Measurements from ENCODE around the gene IL3.

The IL3 gene

DNA sequence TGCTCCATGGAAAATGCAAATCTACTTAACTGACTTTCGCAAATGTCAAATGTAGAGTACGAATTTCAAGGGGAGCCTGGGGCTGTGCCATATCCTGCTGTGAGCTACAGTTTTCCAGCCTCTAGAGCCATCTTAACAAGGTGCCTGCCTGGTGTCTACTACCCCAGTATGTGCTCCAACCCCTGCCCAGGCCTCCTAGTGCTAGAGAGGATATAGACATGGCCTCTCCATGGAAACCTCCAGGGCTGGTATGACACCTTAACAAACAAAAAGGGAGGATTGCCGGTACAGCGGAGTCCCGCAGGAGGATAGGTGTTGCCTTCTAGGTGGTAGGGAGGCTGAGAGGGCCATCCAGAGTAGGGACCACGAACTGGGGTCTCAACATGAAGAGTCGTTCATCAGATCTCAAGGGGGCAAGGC lies 13.6 kb upstream of the IL3 start:
- no peak overlapping the region for H3K4me3 Mint-ChIP-seq
- H3K27me3 Mint-ChIP-seq, result peaks cover 9% of the 10 kb centered on the region
- H3K9me3 Mint-ChIP-seq, result peaks cover 10% of the 10 kb centered on the region
- peak; percentile 54 for ATAC-seq
- H3K27ac Mint-ChIP-seq, result peak overlapping the region; percentile 22
- peaks cover 2% of the 10 kb centered on the region for H3K36me3 Mint-ChIP-seq (ENCODE audit: low read depth)
- peaks cover 13% of the 10 kb centered on the region for H3K4me1 Mint-ChIP-seq
- peak; percentile 3 for DNase-seq

DNA sequence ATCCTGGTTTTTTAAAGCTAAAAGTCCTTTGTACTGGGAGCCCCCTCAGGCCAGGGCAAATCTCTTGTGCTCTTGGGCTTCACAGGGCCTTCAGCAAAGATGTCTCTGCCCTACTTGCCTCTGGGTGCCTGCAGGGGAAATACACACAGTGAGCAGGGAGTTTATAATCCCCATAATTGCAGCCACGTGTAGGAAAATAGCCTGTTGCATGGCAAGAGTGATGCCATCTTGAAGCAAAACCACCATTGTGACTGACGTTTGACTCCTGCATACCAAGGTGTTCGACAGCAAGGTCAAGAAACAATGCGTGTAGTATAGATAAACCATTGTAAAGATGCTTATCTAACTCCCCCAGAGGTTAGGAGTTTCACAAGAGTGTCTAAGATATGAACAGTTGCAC lies 11.4 kb upstream of the IL3 start:
- ATAC-seq (no peak), DNase-seq (no peak)
- Mint-ChIP-seq H3K27me3 (peaks cover 2% of the 10 kb centered on the region), H3K4me3 (no peak overlapping the region), H3K4me1 (peaks cover 12% of the 10 kb centered on the region), H3K36me3 (ENCODE audit: low read depth) (peaks cover 2% of the 10 kb centered on the region), H3K27ac (no peak overlapping the region), H3K9me3 (peaks cover 3% of the 10 kb centered on the region)

DNA sequence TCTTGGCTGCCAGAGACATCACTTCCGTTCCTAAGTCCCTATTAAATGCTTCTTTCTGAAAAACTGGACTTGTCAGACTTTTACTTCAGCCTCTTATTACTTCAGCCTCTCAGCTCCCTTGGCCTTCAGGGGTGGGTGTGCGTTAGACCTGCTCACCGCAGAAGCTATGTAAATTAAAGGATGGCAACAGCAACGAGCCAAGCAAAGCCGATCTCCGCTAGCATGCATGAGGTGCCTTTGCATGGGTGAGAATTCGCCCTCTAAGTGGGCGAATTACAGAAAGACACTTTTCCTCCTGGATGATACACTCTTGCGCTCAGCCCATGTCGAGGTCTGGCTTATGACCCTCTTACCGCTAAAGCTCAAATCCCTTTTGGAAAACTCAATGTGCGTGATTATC lies 10.9 kb upstream of the IL3 start:
- peaks cover under 1% of the 10 kb centered on the region for H3K9me3 Mint-ChIP-seq
- no peaks in the 10 kb centered on the region for H3K36me3 Mint-ChIP-seq (ENCODE audit: low read depth)
- DNase-seq (no peak), ATAC-seq (no peak)
- H3K27ac Mint-ChIP-seq, result no peak overlapping the region
- peaks cover 15% of the 10 kb centered on the region for H3K4me1 Mint-ChIP-seq
- H3K4me3 Mint-ChIP-seq, result no peak overlapping the region
- H3K27me3 Mint-ChIP-seq, result no peaks in the 10 kb centered on the region

- H3K27me3 Mint-ChIP-seq, result no peaks in the 10 kb centered on the region
- H3K27ac Mint-ChIP-seq, result no peak overlapping the region
- ATAC-seq (no peak), DNase-seq (no peak)
- no peaks in the 10 kb centered on the region for H3K36me3 Mint-ChIP-seq (ENCODE audit: low read depth)
- no peaks in the 10 kb centered on the region for H3K9me3 Mint-ChIP-seq
- H3K4me3 Mint-ChIP-seq, result no peak overlapping the region
- peaks cover 21% of the 10 kb centered on the region for H3K4me1 Mint-ChIP-seq
Measured at GRCh38 chr5:132050136-132050535, 10.3 kb upstream of the IL3 start.

DNA sequence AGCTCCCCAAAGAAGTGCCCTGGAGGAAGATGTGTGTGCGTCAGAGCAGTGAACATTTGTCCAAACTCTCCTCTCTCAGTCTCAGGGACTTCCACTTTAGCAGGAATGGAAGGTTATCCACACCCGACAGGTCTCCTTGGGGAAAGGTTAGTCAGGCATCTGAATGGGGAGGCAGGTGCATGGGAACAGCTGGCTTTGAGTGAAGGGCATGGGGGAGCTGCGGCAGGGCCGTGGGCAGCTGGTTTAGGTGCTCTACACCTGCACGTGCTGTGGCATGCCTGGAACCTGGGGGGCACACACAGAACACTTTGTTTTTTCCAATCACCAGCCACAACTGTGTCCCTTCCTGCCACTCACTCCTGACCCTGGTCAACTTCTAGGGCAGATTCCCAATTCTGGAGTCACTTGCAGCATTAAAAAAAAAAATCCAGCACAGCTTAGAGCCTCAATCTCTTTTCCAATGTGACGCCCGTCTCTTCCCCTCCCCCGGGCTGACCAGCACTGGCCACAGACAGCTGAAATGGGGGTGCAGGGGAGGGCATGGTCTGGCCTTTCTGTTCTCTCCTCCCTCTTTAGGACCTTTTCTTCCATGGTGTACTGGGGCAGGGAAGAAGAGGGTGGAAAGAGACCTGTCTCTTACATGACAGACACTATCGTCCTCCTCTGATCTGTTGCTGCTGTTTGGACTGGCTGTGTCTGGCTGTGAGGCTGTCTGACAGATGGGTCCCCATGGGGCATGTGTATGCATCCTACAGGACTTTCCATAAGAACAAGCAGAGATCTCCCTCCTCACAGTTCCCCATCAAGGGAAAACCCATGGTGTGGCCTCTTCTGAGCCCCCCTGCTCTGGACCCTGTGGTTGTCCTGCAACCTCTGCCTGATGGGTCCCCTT lies 9.5 kb upstream of the IL3 start:
- ATAC-seq, result no peak
- H3K27ac Mint-ChIP-seq, result no peak overlapping the region
- H3K4me3 Mint-ChIP-seq, result no peak overlapping the region
- H3K27me3 Mint-ChIP-seq, result no peaks in the 10 kb centered on the region
- DNase-seq, result no peak
- peaks cover 27% of the 10 kb centered on the region for H3K4me1 Mint-ChIP-seq
- H3K9me3 Mint-ChIP-seq, result no peaks in the 10 kb centered on the region
- H3K36me3 Mint-ChIP-seq (ENCODE audit: low read depth), result no peaks in the 10 kb centered on the region

DNA sequence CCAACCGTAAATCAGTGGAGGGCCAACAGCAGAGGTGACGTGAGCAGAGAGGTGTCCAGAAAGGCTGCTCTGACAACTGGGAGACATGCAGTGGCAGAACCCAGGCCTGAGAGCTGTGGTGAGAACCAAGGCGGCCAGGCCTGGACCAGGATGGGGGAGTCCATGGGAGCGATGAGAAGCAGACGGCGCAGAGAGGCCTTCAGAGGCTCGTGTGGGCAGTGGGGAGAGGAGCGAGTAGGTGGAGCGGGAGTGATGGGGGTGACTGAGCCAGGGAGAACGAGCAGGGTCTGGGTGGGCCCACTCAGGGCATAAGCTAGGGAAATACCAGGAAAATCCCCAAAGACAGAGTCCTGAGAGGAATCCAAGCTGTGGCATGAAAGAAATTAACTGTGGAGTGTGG lies 7.9 kb upstream of the IL3 start:
- Mint-ChIP-seq H3K4me3 (no peak overlapping the region), H3K36me3 (ENCODE audit: low read depth) (no peaks in the 10 kb centered on the region), H3K9me3 (no peaks in the 10 kb centered on the region), H3K27me3 (no peaks in the 10 kb centered on the region), H3K27ac (no peak overlapping the region), H3K4me1 (peaks cover 35% of the 10 kb centered on the region)
- ATAC-seq (no peak), DNase-seq (no peak)

- no peak for ATAC-seq
- no peaks in the 10 kb centered on the region for H3K27me3 Mint-ChIP-seq
- H3K4me3 Mint-ChIP-seq, result no peak overlapping the region
- H3K4me1 Mint-ChIP-seq, result peaks cover 43% of the 10 kb centered on the region
- DNase-seq, result peak; percentile 1
- no peaks in the 10 kb centered on the region for H3K36me3 Mint-ChIP-seq (ENCODE audit: low read depth)
- H3K27ac Mint-ChIP-seq, result no peak overlapping the region
- H3K9me3 Mint-ChIP-seq, result no peaks in the 10 kb centered on the region
Measured at GRCh38 chr5:132053483-132053882, 7.0 kb upstream of the IL3 start.

GRCh38 chr5:132054031-132054696 lies 6.3 kb upstream of the IL3 start:
- Mint-ChIP-seq H3K36me3 (ENCODE audit: low read depth) (no peaks in the 10 kb centered on the region), H3K27ac (peak overlapping the region; percentile 59), H3K27me3 (no peaks in the 10 kb centered on the region), H3K4me1 (peaks cover 48% of the 10 kb centered on the region), H3K9me3 (no peaks in the 10 kb centered on the region), H3K4me3 (no peak overlapping the region)
- ATAC-seq (no peak), DNase-seq (peak; percentile 2)

GRCh38 chr5:132054697-132055440 lies 5.6 kb upstream of the IL3 start:
- ATAC-seq (no peak), DNase-seq (peak; percentile 2)
- peaks cover 55% of the 10 kb centered on the region for H3K4me1 Mint-ChIP-seq
- H3K9me3 Mint-ChIP-seq, result no peaks in the 10 kb centered on the region
- peak overlapping the region; percentile 59 for H3K27ac Mint-ChIP-seq
- H3K36me3 Mint-ChIP-seq (ENCODE audit: low read depth), result no peaks in the 10 kb centered on the region
- no peak overlapping the region for H3K4me3 Mint-ChIP-seq
- no peaks in the 10 kb centered on the region for H3K27me3 Mint-ChIP-seq

GRCh38 chr5:132055441-132055807 lies 5.0 kb upstream of the IL3 start:
- peaks cover 59% of the 10 kb centered on the region for H3K4me1 Mint-ChIP-seq
- no peaks in the 10 kb centered on the region for H3K36me3 Mint-ChIP-seq (ENCODE audit: low read depth)
- no peaks in the 10 kb centered on the region for H3K9me3 Mint-ChIP-seq

DNA sequence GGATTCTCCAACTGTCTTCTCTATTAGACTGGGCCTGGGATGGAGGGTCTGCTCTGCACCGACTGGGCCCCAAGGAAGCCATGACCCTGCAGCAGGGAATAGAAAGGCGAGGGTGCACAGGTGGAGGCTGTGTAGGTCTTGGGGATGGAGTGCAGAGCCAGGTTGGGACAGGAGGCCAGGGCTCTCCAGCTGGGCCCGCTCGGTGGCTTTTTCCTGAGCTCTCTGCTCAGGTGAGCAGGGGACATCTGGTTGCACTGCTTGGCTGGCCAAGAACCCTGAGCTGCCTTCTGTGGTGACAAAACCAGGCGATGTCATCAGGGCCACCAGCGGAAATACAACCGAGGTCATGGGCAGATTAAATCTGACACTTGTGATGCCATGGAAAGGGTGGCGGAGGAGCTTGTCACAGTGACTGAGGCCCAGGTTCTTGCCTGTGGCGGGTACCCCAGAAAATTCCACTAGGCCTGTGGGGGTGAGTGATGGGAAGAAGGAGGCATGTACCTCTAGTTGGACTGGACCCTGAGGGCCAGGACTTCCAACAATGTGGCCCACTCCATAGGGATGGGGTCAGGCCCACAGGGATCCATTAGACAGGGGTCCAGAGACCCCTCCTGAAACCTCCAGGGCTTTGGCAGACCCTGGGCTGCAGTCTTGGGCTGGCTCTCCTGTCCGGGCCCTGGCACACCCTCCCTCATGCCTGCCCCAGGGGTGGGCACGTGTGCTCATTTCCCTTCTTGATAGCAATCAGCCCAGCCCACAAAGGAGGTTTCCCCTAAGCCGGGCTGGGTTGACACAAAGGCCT lies 4.4 kb upstream of the IL3 start:
- ATAC-seq, result peak; percentile 50
- Mint-ChIP-seq H3K36me3 (ENCODE audit: low read depth) (no peaks in the 10 kb centered on the region), H3K27me3 (no peaks in the 10 kb centered on the region), H3K4me1 (peaks cover 65% of the 10 kb centered on the region), H3K4me3 (peak overlapping the region; percentile 16), H3K9me3 (no peaks in the 10 kb centered on the region), H3K27ac (peak overlapping the region; percentile 87)
- peak; percentile 54 for DNase-seq

More at GRCh38 chr5:132055441-132055807, 5.0 kb upstream of the IL3 start:
- Mint-ChIP-seq H3K27ac (peak overlapping the region; percentile 87), H3K27me3 (no peaks in the 10 kb centered on the region), H3K4me3 (no peak overlapping the region)
- ATAC-seq (no peak), DNase-seq (peak; percentile 0)

- no peaks in the 10 kb centered on the region for H3K27me3 Mint-ChIP-seq
- DNase-seq (no peak), ATAC-seq (no peak)
- peaks cover 2% of the 10 kb centered on the region for H3K36me3 Mint-ChIP-seq (ENCODE audit: low read depth)
- peak overlapping the region; percentile 47 for H3K4me3 Mint-ChIP-seq
- no peaks in the 10 kb centered on the region for H3K9me3 Mint-ChIP-seq
- peak overlapping the region; percentile 87 for H3K27ac Mint-ChIP-seq
- H3K4me1 Mint-ChIP-seq, result peaks cover 72% of the 10 kb centered on the region
Measured at GRCh38 chr5:132056610-132057497, 3.6 kb upstream of the IL3 start.

DNA sequence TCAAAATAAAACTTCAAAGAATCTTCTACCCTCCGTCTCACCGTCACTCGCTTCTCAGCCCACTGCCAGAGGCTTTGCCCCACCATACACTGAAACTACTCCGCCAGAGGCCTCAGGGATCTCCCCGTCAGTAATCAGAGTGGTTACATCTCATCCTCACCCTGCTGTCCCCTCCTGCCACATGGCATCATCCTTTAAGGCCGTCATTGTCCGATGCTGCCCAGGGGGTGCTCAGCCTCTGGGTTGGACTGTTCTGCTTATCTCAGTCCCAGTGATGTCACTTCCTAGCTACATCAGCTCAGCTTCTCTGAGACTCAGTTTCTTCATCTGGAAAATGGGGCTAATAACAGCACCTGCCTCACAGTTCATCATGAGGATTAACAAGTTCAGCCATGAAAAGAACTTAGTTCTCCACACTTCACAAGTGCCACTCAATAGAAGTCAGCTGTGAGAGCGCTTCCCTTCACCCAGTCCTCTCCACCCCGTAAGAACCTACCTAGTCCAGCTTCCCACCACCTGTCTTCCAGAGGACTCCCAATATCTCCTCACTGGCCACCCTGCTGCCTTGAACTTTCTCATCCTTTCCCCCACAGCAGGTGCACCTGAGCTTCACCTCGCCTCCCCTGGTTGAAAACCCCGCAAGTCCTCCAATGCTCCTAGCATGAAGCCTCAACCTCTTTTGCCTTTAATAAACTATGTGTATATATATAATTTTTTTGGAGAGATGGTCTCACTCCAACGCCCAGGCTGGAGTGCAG lies 2.8 kb upstream of the IL3 start:
- no peak for ATAC-seq
- peak; percentile 4 for DNase-seq
- Mint-ChIP-seq H3K4me3 (no peak overlapping the region), H3K36me3 (ENCODE audit: low read depth) (peaks cover 2% of the 10 kb centered on the region), H3K27ac (peak overlapping the region; percentile 87), H3K27me3 (no peaks in the 10 kb centered on the region), H3K9me3 (no peaks in the 10 kb centered on the region), H3K4me1 (peaks cover 73% of the 10 kb centered on the region)
